Kidney capillary endothelial cell (primary cell): ENCODE results near the gene NUP210.
"Not testable (repeated sequence)": the region's sequence is repeated elsewhere in the genome, so short reads cannot be mapped to it uniquely, and the experiment has no call there.

Experiments used
- DNase-seq: peaks from one replicate; pipeline ENCODE4 v3.0.0-alpha.2; 2018; ENCODE audit warnings: low spot score

The NUP210 gene

GRCh38 chr3:13420045-13420830, at the start of gene NUP210:
Gene NUP210, minus strand, starts transcription at chr3:13420322. Its CDS starts 96 bp downstream, at chr3:13420226.
- DNase-seq: no peak

DNA sequence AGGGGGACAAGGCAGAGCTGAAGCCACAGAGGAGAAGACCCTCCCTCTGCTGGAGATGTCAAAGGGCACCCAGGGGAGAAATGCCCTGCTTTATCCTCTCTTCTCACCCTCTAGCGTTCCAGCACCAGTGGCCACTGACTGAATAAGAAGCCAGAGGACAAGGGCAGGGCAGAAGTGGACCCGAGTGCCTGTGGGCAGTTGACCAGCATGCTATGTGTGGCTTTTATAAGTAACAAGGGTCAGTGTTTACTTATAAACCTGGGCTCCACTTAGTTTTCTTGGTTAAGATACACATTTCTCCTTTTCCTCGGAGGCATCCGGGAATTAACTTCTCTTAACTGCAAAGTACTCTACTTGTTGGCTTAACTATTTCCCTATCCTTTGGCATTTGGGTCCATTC, 46.7 kb upstream of the NUP210 start:
- no peak for DNase-seq

GRCh38 chr3:13465236-13465873, 45.2 kb upstream of the NUP210 start:
- no peak for DNase-seq

DNA sequence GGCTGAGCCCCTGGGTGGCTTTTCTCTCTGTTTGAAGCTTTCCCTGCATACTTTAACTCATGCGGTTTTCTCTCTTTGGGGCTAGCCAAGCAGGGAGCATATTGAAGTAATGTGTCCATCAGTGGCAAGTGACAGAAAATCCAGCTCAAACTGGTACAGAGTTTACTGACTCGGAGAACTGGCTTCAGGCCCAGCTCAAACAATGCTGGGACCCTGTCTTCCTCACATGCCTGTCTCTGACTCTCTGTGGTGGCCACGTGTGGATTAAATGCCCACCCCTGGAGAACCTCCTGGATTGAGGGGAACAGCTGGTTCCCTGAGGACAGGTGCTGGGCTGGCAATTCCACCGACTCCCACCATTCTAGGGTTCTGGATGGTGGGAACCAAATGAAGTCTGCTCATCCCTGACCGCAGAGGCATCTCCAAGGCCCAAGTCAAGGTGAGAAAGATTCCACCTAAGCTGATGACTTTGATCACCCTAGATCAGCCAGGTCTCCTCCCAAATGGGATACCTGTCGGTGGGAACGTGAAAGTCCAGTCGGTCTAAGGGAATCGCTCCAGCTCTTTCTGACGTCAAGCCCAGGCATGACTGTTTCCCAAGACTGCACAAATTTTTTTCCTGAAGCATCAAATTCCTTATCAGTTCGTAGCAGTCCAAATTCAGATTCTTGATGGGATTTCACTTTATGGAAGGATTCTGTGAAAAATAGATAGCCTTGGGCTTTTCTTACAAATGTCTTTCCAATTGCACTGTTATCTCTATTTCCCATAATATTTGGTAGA, 43.7 kb upstream of the NUP210 start:
- no peak for DNase-seq

DNA sequence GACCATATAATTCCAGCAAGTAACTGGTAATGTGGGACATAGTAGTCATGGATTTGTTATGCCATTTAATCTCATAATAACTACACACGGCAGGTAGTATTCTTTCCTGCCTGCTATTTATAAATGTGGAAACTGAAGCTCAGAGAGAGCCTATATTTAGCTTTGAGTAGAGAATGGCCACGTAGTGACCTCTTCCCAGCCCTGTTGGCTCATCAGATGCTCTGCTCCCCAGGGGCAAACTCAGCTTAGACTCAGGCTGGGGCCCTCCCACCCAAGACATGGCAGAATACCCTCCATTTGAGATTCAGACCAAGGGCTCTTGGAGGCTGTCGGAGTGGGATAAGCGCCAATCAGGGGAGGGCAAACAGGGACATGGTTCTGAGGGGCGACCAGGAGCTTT, 42.7 kb upstream of the NUP210 start:
- no peak for DNase-seq

GRCh38 chr3:13462125-13462629, 42.1 kb upstream of the NUP210 start:
- no peak for DNase-seq

DNA sequence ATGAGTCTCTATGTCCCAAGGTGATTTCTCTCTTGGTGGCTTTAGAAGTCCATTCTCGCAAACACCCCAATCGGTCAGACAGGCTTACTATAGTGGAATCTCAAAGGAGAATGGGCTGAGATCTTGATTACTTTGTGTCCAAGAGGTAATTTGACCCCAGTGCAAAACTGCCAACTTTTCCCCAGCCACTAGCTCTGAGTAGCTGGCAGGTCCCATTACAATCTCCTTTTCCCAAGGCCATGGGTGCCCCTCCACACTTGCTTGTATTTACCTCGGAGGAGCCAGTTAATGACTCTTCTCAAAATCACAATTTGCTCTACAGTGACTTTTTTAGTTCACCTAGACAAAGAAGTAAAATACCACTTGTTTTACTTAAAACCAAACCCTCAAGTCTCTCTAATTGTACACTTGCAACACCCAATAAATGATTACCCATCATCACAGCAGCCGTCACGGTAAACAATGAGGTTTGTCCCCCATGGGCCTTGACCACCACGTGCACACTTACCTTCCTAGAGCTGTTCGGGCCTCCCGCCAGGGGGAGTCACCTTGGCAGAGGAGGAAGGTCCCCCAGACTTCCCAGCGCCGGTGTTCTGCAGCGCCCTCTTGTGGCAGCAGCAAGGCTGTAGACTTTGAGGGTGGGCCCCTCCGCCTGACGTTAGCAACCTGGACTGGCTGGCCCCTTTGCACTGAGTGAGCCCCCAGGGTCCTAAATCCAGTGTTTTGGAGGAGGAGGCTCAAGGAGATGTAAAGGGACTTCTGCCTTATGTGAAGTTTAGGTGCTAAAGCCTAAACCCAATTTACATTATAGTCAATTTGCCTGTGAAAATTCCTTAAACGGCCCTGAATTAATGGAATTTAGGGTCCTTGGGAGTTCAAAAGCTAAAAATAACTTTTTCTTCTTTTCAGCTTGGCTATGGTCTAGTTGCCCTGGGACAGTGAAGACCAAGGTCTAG, 41.3 kb upstream of the NUP210 start:
- DNase-seq: peak; percentile 31

DNA sequence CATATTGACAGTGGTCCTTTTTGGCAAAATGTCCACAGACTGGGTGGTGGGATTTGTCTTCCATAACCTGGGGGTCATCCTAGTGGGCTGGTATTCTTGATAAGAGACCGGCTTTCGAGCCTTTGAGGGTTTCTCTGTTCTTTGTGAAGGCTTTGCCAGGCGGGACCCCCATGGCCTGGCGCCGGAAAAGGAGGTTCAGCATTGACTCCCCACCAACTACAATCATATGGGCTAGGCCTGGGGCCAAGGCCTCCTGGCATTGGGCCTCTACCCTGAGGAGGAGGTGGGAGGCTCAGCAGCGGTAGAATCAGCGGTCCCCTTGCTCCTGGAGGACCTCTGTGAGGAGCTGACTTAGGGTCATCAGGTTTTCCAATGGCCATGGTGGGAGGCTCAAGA, 40.2 kb upstream of the NUP210 start:
- DNase-seq: no peak

DNA sequence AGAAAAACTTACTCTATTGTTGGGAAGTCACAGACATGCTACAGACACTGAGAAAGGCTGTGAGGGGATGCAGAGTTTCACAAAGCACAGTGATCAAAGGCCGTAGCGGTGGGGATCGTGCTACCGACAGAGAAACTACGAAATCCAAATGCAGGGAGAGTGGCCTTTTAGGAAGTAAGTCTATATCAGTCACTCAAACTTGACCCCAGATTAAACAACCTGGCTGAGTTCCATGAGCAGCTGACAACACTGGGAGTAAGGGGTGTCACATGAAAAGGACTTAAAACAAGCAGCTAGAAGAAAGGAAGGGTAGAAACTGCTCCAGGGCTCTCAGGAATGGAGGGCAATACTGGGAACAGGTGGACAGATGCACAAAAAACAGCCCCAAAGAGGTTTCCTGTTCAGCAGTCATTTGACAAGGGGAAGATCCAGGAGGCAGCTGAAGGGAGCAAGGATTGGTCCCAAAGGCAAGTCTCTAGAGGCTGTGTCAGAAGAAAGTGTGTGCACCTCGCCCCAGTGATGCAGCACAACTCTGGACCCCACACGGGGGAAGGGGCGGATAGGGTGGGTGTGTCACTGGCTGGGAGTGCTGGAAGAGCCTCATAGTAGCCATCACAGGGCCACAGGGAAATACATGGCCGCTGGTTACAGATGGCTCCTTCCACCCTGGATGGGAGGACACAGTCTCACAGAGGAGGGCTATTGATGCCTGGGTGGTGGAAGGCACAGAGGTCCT, 39.7 kb upstream of the NUP210 start:
- no peak for DNase-seq

DNA sequence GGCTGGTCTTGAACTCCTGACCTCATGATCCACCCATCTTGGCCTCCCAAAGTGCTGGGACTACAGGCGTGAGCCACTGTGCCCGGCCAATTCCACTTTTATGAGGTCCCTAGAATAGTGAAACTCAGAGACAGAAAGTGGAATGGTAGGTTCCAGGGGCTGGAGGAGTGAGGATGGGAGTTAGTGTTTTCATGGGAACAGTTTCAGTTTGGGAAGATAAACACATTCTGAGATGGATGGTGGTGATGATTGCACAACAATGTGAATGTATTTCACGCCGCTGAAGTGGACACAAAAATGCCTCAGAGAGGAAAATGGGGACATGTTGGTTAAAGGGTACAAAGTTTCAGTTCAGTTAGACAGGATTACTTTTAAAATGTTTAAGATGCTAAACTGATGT, 37.5 kb upstream of the NUP210 start:
- DNase-seq: no peak

DNA sequence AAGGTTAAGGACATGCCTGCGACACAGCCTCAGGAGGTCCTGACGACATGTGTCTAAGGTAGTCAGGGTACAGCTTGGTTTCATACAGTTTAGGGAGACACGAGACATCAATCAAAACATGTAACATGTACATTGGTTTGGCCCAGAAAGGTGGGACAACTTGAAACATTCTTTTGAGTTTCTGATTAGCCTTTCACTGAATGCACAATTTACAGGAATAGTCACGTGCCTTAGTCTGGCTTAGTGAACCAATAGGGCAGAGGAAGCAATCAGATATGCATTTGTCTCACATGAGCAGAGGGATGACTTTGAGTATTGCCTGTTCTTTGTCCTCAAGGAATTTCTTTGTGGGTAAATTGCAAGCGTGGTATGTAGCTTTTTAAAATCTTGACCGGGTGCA, 35.5 kb upstream of the NUP210 start:
- no peak for DNase-seq

DNA sequence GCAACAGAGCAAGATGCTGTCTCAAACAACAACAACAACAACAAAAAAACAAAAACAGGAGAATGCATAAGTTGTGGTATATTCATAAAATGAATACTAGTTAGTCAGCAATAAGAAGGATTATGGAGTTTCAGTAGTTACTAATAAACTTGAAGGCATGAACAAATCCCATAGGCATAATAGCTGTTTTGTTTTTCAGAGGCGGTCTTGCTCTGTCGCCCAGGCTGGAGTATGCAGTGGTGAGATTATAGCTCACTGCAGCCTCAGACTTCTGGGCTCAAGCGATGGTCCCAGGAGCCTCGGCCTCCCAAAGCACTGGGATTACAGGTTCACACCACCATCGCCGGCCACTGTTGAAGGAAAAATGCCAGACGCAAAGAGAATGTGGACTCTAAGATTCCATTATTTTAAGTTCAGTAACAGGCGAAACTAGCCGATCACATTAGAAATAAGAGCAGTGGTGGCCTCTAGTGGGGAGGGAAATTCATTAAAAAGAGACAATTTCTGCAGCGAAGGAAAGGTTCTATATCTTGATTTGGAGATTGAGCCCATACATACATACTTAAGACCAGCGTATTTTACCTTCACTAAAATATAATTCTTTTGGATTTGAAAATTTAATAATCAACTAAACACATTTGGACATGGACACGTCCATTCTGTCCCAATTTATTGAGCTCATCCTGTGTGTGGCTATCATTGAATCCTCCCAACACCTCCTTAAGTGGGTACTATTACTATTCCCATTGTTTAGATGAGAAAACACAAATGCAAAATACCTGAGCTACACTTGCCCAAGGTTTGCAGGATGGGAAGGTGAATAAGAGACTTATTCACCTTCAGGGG, 32.6 kb upstream of the NUP210 start:
- peak; percentile 74 for DNase-seq

GRCh38 chr3:13451301-13451673, 31.2 kb upstream of the NUP210 start:
- no peak for DNase-seq

- DNase-seq: not testable (repeated sequence)
These were observed 22.8 kb upstream of the NUP210 start for GRCh38 chr3:13442882-13443281.

DNA sequence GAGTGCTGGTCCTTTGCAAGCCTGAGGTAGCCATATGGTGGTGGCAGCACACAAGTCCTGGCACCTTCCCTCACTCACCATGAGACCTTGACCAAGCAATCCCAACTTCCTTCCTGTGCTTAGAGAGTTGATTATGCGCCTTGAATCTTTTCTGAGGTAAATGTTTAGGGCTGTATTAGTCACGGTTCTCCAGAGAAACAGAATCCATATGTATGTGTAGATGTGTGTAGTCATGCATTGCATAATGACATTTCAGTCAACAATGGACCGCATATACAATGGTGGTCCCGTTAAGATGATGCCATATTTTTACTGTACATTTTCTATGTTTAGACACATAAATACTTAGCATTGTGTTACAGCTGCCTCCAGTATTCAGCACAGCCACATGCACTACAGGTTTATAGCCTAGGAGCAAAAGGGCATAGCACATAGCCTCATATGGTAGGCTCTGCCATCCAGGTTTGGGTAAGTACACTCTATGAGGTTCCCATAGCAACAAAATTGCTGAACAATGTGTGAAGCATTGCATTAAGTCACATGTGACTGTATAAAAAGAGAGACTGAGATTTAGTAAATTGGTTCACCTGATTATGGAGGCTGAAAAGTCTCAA, 20.2 kb upstream of the NUP210 start:
- no peak for DNase-seq

DNA sequence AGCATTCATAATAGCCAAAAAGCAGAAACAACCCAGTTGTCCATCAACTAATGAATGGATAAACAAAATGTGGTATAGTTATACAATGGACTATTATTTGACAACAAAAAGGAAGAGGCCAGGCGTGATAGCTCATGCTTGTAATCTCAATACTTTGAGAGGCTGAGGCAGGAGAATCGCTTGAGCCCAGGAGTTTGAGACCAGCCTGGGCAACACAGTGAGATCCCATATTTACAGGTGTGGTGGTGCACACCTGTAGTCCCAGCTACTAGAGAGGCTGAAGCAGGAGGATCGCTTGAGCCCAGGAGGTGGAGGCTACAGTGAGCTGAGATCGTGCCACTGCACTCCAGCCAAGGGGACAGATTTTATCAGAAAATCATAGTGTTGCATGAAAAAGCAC, 16.1 kb upstream of the NUP210 start:
- not testable (repeated sequence) for DNase-seq

DNA sequence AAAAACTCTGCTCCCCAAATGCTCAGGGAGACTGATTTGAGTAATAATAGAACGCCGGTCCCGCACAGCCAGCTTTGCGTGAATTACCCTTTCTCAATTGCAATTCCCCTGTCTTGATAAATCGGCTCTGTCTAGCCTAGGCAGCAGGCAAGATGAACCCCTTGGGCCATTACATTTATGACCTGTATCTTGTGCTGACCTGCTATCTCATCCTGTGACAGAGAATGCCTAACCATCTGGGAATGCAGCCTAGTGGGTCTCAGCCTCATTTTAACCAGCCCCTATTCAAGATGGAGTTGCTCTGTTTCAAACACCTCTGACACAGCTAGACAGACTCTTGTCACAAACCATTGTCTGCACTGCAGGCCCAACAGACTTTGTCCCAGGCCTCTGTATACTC, 13.8 kb upstream of the NUP210 start:
- no peak for DNase-seq

DNA sequence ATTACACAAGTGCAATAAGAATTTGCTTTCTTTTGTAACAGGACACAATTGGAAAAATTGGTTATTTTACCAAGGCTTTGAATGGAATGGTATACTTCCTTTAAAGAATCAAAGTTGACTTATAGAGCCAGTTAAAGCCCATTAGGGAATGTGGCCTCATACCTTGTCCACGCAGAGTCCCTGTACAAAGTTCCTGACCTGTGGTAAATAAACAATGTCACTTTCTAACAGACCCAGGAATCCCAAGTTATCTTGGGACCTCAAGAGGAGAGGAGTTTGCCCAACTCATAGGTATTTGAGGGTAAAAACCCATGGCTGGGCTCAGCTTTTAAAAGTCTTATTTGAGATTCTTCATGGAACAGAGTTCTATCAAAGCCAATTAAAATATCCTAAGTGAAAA, 12.0 kb upstream of the NUP210 start:
- DNase-seq: no peak

DNA sequence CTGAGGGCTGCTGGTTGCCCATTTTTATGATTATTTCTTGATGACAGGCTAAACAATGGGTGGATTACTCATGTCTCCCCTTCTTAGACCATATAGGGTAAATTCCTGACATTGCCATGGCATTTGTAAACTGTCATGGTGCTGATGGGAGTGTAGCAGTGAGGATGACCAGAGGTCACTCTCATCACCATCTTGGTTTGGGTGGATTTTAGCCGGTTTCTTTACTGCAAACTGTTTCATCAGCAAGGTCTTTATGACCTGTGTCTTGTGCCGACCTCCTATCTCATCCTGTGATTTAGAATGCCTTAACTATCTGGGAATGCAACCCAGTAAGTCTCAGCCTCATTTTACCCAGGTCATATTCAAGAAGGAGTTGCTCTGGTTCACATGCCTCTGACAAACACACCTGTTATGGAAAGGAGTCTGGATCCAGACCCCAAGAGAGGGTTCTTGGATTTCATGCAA, 10.3 kb upstream of the NUP210 start:
- DNase-seq: not testable (repeated sequence)
